HG02938 (cell line): ENCODE results near the gene NOBOX.
"Not testable (repeated sequence)": the region's sequence is repeated elsewhere in the genome, so short reads cannot be mapped to it uniquely, and the experiment has no call there.

Source experiments
- ATAC-seq: cut with Tn5 transposase; IDR thresholded peaks from one replicate; pipeline ENCODE4 v1.9.1; 2021; ENCODE audit warnings: mild to moderate bottlenecking, moderate library complexity; ENCODE audit not compliant: unreplicated experiment

The NOBOX gene

GRCh38 chr7:144397086-144397485, 6.4 kb downstream of the NOBOX start:
- ATAC-seq: no peak

DNA sequence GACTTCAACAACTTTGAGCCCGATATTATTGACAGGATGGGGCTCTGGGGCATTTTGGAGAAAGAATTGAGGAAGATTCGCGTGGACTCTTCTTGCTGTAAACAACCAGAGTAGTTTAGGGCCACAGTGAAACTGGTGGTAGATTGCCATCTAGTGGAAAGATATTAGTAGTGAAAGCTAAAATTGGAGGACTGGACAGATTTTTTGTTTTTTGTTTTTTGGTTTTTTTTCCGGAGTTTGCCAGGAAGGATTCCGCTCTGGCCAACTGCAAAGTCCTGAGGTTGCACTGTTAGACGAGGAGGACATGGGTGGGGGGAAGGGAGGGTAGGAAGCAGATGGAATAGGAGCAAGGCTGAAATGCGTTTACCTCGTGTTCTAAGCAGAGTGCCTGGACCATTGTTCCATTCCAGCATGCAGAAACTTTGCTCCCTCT, 11.7 kb downstream of the NOBOX start:
- peak; percentile 89 for ATAC-seq

GRCh38 chr7:144391014-144391413, 12.5 kb downstream of the NOBOX start:
- no peak for ATAC-seq

GRCh38 chr7:144390481-144390880, 13.0 kb downstream of the NOBOX start:
- no peak for ATAC-seq

DNA sequence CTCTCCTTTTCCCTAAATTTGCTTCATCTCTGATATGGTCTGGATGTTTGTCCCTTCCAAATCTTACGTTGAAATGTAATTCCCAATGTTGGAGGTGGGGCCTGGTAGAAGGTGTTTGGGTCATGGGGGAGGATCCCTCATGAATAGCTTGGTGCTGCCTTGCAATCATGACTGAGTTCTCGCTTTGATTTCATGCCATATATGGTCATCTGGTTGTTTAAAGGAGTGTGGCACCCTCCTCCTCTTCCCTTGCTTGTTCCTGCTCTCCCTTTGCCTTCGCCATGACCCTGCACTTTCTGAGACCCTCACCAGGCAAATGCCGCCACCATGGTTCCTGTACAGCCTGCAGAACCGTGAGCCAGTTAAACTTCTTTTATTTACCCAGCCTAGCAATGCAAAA, 14.5 kb downstream of the NOBOX start:
- ATAC-seq: no peak

DNA sequence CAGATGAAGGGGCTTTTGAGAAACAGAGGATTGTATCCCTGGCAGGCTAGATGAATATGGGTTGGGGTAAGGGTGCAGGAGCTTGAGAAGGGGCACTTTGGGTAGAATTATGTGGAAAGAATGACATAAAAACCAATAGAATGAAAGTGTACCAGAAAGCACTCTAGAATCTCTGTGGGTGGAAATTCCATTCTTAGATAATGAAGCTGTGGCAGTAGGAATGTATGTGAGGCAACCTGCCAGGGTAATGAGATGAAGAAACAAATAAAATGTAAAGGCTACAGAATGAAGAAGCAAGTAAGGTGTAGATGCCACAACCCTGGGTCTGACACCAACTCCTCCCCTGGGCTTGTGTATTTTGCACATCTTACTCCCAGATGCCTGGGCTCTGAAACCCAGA, 16.8 kb downstream of the NOBOX start:
- ATAC-seq: no peak

GRCh38 chr7:144384555-144385245, 18.8 kb downstream of the NOBOX start:
- ATAC-seq: no peak

- ATAC-seq: peak; percentile 86
These were observed 19.4 kb downstream of the NOBOX start for GRCh38 chr7:144384071-144384470.

- ATAC-seq: no peak
These were observed 23.6 kb downstream of the NOBOX start for GRCh38 chr7:144379776-144380384.

GRCh38 chr7:144378651-144379050, 24.8 kb downstream of the NOBOX start:
- no peak for ATAC-seq

DNA sequence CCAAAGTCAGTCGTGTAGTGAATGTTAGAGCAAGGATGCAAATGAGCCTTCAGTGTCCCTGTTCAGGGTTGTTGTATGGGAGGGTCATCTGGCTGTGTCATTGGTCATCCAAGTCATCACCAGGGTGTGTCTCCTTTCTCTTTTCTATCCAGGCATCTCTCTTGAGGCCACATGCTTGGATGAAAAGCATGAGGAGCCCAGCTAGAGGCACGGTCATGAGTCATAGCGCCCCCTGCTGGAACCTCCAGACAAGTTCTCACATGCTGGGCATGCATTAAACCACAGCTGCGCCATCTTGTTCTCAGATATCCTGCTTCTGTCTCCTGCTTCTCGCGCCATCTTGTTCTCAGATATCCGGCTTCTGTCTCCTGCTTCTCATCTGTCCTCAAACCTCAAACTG, 34.3 kb downstream of the NOBOX start:
- not testable (repeated sequence) for ATAC-seq

- not testable (repeated sequence) for ATAC-seq
These were observed 36.2 kb downstream of the NOBOX start for GRCh38 chr7:144367250-144367649.

DNA sequence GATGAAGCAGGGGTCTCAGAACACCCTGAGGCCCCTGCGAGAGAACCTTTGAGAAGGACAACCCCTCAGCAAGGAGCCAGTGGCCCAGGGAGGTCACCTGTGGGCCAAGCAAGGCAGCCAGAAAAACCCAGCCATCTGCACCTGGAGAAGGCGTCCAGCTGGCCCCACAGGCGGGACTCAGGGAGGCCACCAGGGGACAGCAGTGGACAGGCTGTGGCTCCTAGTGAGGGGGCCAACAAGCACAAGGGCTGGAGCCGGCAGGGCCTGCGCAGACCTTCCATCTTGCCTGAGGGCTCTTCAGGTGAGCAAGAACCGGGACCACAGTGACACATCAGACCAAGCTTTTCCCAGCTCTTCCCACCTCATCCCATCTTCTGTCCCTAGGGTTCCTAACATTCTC, 38.0 kb downstream of the NOBOX start:
- not testable (repeated sequence) for ATAC-seq

DNA sequence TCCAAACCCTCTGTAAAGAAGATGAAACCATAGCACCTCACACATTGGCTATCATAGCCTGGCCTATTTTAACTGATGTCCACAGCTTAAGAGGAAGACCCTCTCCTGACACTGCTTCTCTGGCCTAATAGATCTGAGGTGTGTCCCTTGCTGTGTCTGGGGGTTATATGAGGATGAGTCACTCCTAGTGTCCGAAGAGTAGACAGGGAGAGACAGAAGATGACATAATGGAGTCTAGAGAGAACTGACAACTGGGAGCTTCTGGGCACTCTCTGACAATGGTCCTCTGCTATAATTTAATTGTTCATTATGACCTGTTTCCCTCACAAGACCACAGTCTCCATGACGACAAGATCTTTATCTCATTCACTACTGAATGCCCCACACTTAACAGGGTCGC, 41.4 kb downstream of the NOBOX start:
- not testable (repeated sequence) for ATAC-seq

- not testable (repeated sequence) for ATAC-seq
These were observed 46.6 kb downstream of the NOBOX start for GRCh38 chr7:144356860-144357259.

DNA sequence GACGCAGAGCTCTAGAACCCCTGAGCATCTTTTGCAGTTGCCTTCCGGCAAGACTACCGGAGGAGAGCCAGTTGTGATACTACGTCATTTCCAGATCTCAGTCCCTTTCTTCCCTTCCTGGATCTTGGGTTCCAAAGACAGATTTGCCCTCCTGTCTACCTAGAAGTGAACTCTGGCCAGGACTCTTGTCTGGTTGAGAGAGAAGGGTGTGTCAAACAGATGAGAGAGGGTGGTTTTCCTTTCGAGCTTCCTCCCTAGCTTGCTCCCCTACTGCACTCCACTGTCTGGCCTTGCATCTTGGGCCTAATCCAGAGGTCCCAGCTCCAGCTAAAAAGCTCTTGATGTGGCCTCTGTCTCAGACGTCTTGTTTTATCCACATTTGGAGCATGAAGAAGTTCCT, 47.3 kb downstream of the NOBOX start:
- ATAC-seq: not testable (repeated sequence)

DNA sequence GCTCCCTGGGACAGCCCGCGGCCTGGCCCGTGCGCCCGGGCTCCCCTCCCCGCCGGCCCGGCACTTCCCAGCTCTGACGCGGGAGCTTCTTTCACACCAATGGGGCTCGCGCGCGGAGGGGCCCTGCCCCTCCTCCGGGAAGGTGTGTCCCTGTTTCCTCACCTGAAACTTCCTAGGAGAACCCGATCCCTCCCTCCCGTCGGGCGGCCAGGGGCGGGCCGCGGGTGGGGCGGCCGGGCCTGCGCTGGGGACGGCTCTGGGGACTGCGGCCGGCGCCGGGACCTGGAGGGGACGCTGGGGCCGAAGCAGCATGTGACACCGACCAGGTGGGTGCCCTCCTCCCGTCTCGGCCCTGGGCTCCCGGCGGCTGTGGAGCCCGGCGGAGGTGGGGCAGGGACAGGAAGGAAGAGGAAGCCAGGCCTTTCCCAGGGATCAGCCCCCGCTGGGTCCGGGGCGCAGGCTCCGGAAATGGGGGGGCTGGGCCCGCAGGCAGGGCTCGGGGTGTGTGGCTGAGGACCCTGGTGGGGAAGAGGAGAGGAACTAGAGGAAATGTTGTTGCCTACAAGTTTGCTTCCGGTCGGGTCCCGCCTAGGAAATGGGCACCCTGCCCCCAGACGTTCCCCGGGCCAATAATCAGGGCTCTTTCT, 48.2 kb downstream of the NOBOX start, which contains the start of gene ARHGEF5:
Gene ARHGEF5 (plus strand): TSS at position 227 of the 647 bp plus-strand sequence. CDS start 7,268 bp downstream, outside the sequence.
- ATAC-seq: peak; percentile 79

GRCh38 chr7:144351667-144352066, 51.8 kb downstream of the NOBOX start:
- ATAC-seq: not testable (repeated sequence)

- ATAC-seq: not testable (repeated sequence)
These were observed 54.9 kb downstream of the NOBOX start for GRCh38 chr7:144348625-144349024.
